HCT116 (cell line): ENCODE data around the gene GJA3. TPM values are rescaled to one million over a fixed set of nuclear protein-coding genes. Genes with fewer than 3 reads are reported as not detected.
"Not testable (repeated sequence)": the region's sequence is repeated elsewhere in the genome, so short reads cannot be mapped to it uniquely, and the experiment has no call there.

Experiments
- ATAC-seq: fragments of 200-7000 bp; cut with Tn5 transposase; 2 replicates; pipeline ENCODE4 v1.9.1; 2020; ENCODE audit warnings: mild to moderate bottlenecking, moderate library complexity
- BruUV-seq: library from RNA; stranded (reverse); fragments of 400-500 nt; replicated peaks from 2 replicates; lab custom pipeline; 2021; lab: Mats Ljungman, UMichigan
- CTCF ChIA-PET: fragments of 300-600 bp; sonication (Branson Sonifier 250); formaldehyde crosslinking; loops from one replicate; lab custom pipeline; 2021; ENCODE audit warnings: antibody characterized with exemption; lab: Charles Lee
- POLR2A ChIA-PET: fragments of 300-600, 350-600 bp; sonication (Branson Sonifier 250); formaldehyde crosslinking; loops from one replicate; lab custom pipeline; 2021; ENCODE audit warnings: antibody characterized with exemption; lab: Charles Lee
- RAD21 ChIA-PET, 2 experiments: fragments of 300-600 bp; sonication (Branson Sonifier 250); formaldehyde crosslinking; loops; one replicate each; lab custom pipeline; 2023; ENCODE audit warnings: low total read pairs in 2 of 2; ENCODE audit not compliant: uncharacterized antibody in 2 of 2, unreplicated experiment in 2 of 2, low non-redundant PET in 1 of 2; lab: Charles Lee
- DNase-seq: peaks from one replicate; pipeline ENCODE4 v3.0.0-alpha.2; 2010; ENCODE audit warnings: low read depth, low spot score
- H2AFZ ChIP-seq: fragments of 200-600 bp; shearing (Covaris generic), sonication (generic); 2 replicates; pipeline ENCODE4 v1.6.1; 2017; ENCODE audit warnings: low read depth, mixed run types, mixed read lengths, antibody characterized with exemption, low read length; ENCODE audit not compliant: poor library complexity, severe bottlenecking
- H3K27ac ChIP-seq: 2 replicates; pipeline ENCODE4 v1.5.1; 2012; ENCODE audit warnings: low read depth, low read length
- H3K27me3 ChIP-seq: fragments of 200-600 bp; sonication (generic); 2 replicates; pipeline ENCODE4 v1.6.1; 2016; ENCODE audit warnings: mixed run types, low read length, mixed read lengths; ENCODE audit not compliant: insufficient read depth
- H3K36me3 ChIP-seq, 2 experiments: fragments of 200-500 bp in 1 of 2; fragments of 200-600 bp in 1 of 2; sonication (Bioruptor generic) in 1 of 2; sonication (generic) in 1 of 2; 2 replicates each; pipeline versions ENCODE4 v1.5.1 to v1.6.1; 2014 to 2016; ENCODE audit warnings: low read length in 2 of 2, inconsistent platforms in 1 of 2, mixed read lengths in 1 of 2, mixed run types in 1 of 2; ENCODE audit not compliant: insufficient read depth in 2 of 2, control insufficient read depth in 1 of 2
- H3K4me1 ChIP-seq, 2 experiments: fragments of 200-600 bp in 1 of 2; sonication (generic) in 1 of 2; 2 replicates each; pipeline versions ENCODE4 v1.5.1 to v1.6.1; 2012 to 2017; ENCODE audit warnings: low read length in 2 of 2, inconsistent platforms in 1 of 2, mild to moderate bottlenecking in 1 of 2, mixed read lengths in 1 of 2, mixed run types in 1 of 2, moderate library complexity in 1 of 2; ENCODE audit not compliant: insufficient read depth in 2 of 2, control insufficient read depth in 1 of 2
- H3K4me2 ChIP-seq: fragments of 200-600 bp; sonication (generic); 2 replicates; pipeline ENCODE4 v1.6.1; 2017; ENCODE audit warnings: mixed run types, low read length, mixed read lengths
- H3K4me3 ChIP-seq, 2 experiments: fragments of 200-600 bp in 1 of 2; sonication (generic) in 1 of 2; replicated peaks in 1 of 2; 2 replicates each; pipeline ENCODE4 v1.5.1; 2011 to 2016; ENCODE audit warnings: low read length in 2 of 2, control low read depth in 1 of 2, low read depth in 1 of 2, mild to moderate bottlenecking in 1 of 2, mixed read lengths in 1 of 2, mixed run types in 1 of 2
- H3K79me2 ChIP-seq: fragments of 200-600 bp; sonication (generic); 2 replicates; pipeline ENCODE4 v1.6.1; 2017; ENCODE audit warnings: mild to moderate bottlenecking, mixed run types, low read length, moderate library complexity, mixed read lengths; ENCODE audit not compliant: insufficient read depth
- H3K9ac ChIP-seq: fragments of 200-600 bp; sonication (generic); 2 replicates; pipeline ENCODE4 v1.6.1; 2016; ENCODE audit warnings: low read length, mixed read lengths
- H3K9me2 ChIP-seq: fragments of 200-600 bp; sonication (generic), shearing (Covaris generic); 2 replicates; pipeline ENCODE4 v1.6.1; 2017; ENCODE audit warnings: mixed run types, mild to moderate bottlenecking, moderate library complexity; ENCODE audit not compliant: insufficient read depth
- H3K9me3 ChIP-seq, 2 experiments: fragments of 200-500 bp in 1 of 2; fragments of 200-600 bp in 1 of 2; sonication (Bioruptor generic) in 1 of 2; sonication (generic) in 1 of 2; 2 replicates each; pipeline ENCODE4 v1.6.1; 2014 to 2017; ENCODE audit warnings: low read length in 2 of 2, mixed read lengths in 2 of 2, inconsistent platforms in 1 of 2, low read depth in 1 of 2, mild to moderate bottlenecking in 1 of 2, mixed run types in 1 of 2, moderate library complexity in 1 of 2; ENCODE audit not compliant: control insufficient read depth in 1 of 2, insufficient read depth in 1 of 2
- H4K20me1 ChIP-seq: fragments of 200-600 bp; sonication (generic), shearing (Covaris generic); 2 replicates; pipeline ENCODE4 v1.6.1; 2017; ENCODE audit warnings: mixed run types, mild to moderate bottlenecking, moderate library complexity; ENCODE audit not compliant: insufficient read depth
- CBX3 ChIP-seq: IDR thresholded peaks from 2 replicates; pipeline ENCODE4 v1.6.1; 2012; ENCODE audit warnings: low read depth
- FOSL1 ChIP-seq: IDR thresholded peaks from 2 replicates; pipeline ENCODE4 v1.6.1; 2012; ENCODE audit warnings: low read depth
- JUND ChIP-seq: IDR thresholded peaks from 2 replicates; pipeline ENCODE4 v1.6.1; 2012
- POLR2A ChIP-seq: IDR thresholded peaks from 2 replicates; pipeline ENCODE4 v1.7.0; 2011; ENCODE audit warnings: borderline replicate concordance; ENCODE audit not compliant: insufficient read depth, insufficient read length; ENCODE audit errors: extremely low read depth
- SRF ChIP-seq: IDR thresholded peaks from 2 replicates; pipeline ENCODE4 v1.6.1; 2012; ENCODE audit warnings: low read depth
- TCF7L2 ChIP-seq: IDR thresholded peaks from 2 replicates; pipeline ENCODE4 v1.7.0; 2011; ENCODE audit warnings: borderline replicate concordance, inconsistent platforms; ENCODE audit not compliant: insufficient read depth, insufficient read length; ENCODE audit errors: extremely low read depth
- intact Hi-C: fragments of 100-400 bp; cut with micrococcal nuclease; formaldehyde crosslinking; loops from 2 replicates; pipeline ENCODE4 v1.10.0; 2022
- total RNA-seq: library from RNA; stranded (reverse); gene quantifications from one replicate; pipeline ENCODE4 v1.2.1, GENCODE V29; 2021; ENCODE audit not compliant: unreplicated experiment
- TF ChIP-seq, protein P1 (sequence below): IDR thresholded peaks from 2 replicates; pipeline ENCODE4 v1.6.1; 2012
- TF ChIP-seq, protein P2 (sequence below): IDR thresholded peaks from 2 replicates; pipeline ENCODE4 v1.6.1; 2012
- TF ChIP-seq, protein P3 (sequence below): IDR thresholded peaks from 2 replicates; pipeline ENCODE4 v1.6.1; 2011; ENCODE audit warnings: mild to moderate bottlenecking, low read length, moderate library complexity; ENCODE audit not compliant: insufficient replicate concordance; ENCODE audit errors: extremely low read depth

The GJA3 gene
- total RNA-seq, 1 experiment from 2014 or later, result 8.0 TPM

DNA sequence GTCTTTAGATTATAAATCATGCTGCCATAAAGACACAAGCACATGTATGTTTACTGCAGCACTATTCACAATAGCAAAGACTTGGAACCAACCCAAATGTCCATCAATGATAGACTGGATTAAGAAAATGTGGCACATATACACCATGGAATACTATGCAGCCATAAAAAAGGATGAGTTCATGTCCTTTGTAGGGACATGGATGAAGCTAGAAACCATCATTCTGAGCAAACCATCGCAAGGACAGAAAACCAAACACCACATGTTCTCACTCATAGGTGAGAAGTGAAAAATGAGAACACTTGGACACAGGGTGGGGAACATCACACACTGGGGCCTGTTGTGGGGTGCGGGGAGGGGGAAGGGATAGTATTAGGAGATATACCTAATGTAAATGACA, 7.6 kb downstream of the GJA3 start:
- RAD21 ChIA-PET, intact Hi-C loops, CTCF ChIA-PET, H3K27me3 ChIP-seq, H3K4me1 ChIP-seq, H3K9me2 ChIP-seq, H3K9ac ChIP-seq, H4K20me1 ChIP-seq, DNase-seq, H3K4me2 ChIP-seq, ATAC-seq, POLR2A ChIA-PET, H3K79me2 ChIP-seq, H3K27ac ChIP-seq, H3K36me3 ChIP-seq, H2AFZ ChIP-seq, H3K9me3 ChIP-seq, H3K4me3 ChIP-seq, BruUV-seq: not testable (repeated sequence)

DNA sequence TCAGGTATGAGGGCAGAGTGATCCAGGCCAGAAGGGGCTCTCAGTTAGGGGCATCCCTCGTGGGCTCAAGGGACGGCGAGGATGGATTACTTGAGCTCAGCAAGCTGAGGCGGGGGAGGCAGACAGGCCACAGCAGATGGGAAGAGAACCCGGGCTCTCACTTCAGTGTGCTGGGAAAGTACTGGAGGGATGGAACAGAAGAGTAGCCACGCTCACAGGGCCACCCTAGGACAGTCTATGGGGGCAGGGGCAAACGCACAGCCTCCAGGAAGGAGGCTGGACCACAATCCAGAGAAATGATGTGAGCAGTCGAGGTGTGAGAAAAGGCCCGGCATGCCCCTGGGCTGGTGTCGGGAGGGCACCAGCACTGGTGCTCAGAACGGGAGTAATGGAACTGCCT, 9.2 kb downstream of the GJA3 start:
- no peak for ATAC-seq
- Histone ChIP-seq H2AFZ (no peak overlapping the region), H3K27me3 (no peaks in the 10 kb centered on the region), H4K20me1 (no peaks in the 10 kb centered on the region), H3K79me2 (no peaks in the 10 kb centered on the region), H3K9me3 (no peaks in the 10 kb centered on the region), H3K4me2 (no peak overlapping the region), H3K4me3 (no peak overlapping the region), H3K9me2 (no peaks in the 10 kb centered on the region), H3K9ac (no peak overlapping the region), H3K36me3 (no peaks in the 10 kb centered on the region), H3K4me1 (no peaks in the 10 kb centered on the region), H3K27ac (no peak overlapping the region)
- no peak for DNase-seq
- no TSS peak for BruUV-seq
- TF ChIP-seq, protein P1, sequence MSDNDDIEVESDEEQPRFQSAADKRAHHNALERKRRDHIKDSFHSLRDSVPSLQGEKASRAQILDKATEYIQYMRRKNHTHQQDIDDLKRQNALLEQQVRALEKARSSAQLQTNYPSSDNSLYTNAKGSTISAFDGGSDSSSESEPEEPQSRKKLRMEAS, result no peak
- no peak for TF ChIP-seq SRF
- POLR2A ChIA-PET, result no interaction called here
- RAD21 ChIA-PET, result no interaction called here
- CTCF ChIA-PET, result interaction anchor here (0.6 kb wide), 1 partner anchor 46 kb away, joined by 5 read pairs; no protein-coding TSS in a partner anchor
- intact Hi-C loops, result no loop called here

DNA sequence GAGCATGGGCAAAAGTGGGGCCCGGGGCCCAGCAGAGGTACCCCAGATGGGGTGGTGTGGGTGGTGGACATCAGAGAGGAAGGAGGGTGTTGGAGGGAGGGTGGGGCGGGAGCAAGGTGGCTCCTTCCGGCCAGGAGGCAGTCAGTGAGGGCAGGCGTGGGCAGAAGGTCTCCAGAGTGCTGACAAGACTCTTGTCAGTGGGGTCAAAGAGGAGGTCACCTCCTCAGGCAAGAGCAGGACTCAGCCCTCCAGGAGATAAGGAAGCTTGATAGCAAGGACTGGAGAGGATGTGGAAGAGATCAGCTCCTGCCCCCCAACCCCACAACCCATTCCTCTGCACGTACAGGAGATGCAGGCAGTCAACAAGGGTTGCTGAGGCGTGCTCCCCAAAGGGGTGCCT, 9.8 kb downstream of the GJA3 start:
- H3K9ac ChIP-seq, result no peak overlapping the region
- ChIA-PET POLR2A (no interaction called here), RAD21 (no interaction called here), CTCF (no interaction called here)
- no peaks in the 10 kb centered on the region for H3K4me1 ChIP-seq
- H3K27ac ChIP-seq, result no peak overlapping the region
- no peaks in the 10 kb centered on the region for H3K9me2 ChIP-seq
- no peaks in the 10 kb centered on the region for H3K27me3 ChIP-seq
- H3K9me3 ChIP-seq, result no peaks in the 10 kb centered on the region
- H2AFZ ChIP-seq, result no peak overlapping the region
- H4K20me1 ChIP-seq, result no peaks in the 10 kb centered on the region
- ATAC-seq (no peak), DNase-seq (no peak)
- no TSS peak for BruUV-seq
- intact Hi-C loops, result no loop called here
- H3K79me2 ChIP-seq, result no peaks in the 10 kb centered on the region
- H3K4me3 ChIP-seq, result no peak overlapping the region
- H3K4me2 ChIP-seq, result no peak overlapping the region
- no peaks in the 10 kb centered on the region for H3K36me3 ChIP-seq
- TF ChIP-seq CBX3, result no peak
- TF ChIP-seq TCF7L2, result no peak
- TF ChIP-seq, protein P1, result no peak
- TF ChIP-seq, protein P2, sequence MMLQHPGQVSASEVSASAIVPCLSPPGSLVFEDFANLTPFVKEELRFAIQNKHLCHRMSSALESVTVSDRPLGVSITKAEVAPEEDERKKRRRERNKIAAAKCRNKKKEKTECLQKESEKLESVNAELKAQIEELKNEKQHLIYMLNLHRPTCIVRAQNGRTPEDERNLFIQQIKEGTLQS, result no peak
- TF ChIP-seq JUND, result no peak
- TF ChIP-seq, protein P3, sequence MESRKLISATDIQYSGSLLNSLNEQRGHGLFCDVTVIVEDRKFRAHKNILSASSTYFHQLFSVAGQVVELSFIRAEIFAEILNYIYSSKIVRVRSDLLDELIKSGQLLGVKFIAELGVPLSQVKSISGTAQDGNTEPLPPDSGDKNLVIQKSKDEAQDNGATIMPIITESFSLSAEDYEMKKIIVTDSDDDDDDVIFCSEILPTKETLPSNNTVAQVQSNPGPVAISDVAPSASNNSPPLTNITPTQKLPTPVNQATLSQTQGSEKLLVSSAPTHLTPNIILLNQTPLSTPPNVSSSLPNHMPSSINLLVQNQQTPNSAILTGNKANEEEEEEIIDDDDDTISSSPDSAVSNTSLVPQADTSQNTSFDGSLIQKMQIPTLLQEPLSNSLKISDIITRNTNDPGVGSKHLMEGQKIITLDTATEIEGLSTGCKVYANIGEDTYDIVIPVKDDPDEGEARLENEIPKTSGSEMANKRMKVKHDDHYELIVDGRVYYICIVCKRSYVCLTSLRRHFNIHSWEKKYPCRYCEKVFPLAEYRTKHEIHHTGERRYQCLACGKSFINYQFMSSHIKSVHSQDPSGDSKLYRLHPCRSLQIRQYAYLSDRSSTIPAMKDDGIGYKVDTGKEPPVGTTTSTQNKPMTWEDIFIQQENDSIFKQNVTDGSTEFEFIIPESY, result no peak
- no peak for TF ChIP-seq POLR2A
- no peak for TF ChIP-seq FOSL1
